Right kidney (tissue), 1 donor: ENCODE data around the gene USP34.
"Not testable (repeated sequence)": the region's sequence is repeated elsewhere in the genome, so short reads cannot be mapped to it uniquely, and the experiment has no call there.

Experiments
- DNase-seq: peaks from one replicate; pipeline ENCODE4 v3.0.0-alpha.2; 2016

Gene USP34

DNA sequence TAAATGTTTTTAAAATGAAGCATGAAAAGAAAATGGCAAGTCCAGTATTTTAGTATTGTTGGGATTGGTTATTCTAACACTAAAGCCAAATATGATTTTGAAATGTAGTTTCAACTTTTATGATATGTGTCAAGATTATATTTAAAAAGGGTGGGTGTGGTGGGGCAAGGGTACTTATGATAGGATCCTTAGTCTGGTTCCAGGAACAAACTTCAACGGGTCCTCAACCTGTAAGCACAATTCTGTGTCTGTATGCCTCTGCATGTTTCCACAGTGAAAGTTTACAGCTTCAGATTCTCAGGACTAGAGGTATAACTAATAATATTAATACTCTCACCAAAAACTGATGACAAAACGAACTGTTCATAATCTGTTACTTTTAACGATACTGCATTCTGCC is 5.8 kb downstream of the USP34 start:
- DNase-seq, result no peak

DNA sequence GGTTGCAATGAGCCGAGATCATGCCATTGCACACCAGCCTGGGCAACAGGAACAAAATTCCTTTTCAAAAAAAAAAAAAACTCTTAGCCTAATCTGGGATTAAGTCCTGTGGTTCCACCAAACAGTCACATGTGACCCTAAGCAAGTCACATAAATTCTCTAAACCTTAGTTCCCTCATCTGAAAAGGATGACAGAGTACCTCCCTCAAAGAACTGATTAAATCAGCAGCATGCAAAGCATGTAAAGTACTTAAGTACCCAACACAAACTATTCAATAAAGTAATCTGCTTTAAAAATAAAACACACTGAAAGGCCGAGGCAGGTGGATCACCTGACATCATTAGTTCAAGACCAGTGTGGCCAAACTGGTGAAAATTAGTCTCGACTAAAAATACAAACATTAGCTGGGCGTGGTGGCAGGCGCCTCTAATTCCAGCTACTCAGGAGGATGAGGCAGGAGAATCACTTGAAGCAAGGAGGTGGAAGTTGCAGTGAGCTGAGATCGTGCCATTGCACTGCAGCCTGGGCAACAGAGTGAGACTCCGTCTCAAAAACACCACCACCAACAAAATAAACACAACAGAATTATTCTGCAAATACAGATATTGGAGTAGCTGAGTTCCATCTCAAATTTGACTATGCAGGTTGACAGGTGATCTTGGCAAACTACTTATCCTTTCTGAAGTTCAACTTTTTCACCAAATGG is 7.0 kb downstream of the USP34 start:
- no peak for DNase-seq

DNA sequence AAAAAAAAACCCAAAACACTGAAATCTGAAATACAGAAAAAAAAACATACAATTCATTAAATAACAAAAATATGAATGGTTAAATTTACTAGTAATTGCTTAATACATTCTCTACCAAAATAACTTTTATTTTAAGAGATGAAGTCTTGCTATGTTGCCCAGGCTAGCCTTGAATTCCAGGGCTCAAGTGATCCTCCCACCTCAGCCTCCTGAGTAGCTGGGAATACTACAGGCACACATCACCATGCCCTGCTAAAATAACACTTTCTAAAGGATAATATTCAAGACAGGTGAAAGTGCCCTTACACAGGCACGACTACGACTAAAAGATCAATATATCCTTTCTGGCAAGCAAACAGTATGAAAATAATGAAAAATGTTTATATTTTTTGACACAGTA is 9.5 kb downstream of the USP34 start:
- no peak for DNase-seq

DNA sequence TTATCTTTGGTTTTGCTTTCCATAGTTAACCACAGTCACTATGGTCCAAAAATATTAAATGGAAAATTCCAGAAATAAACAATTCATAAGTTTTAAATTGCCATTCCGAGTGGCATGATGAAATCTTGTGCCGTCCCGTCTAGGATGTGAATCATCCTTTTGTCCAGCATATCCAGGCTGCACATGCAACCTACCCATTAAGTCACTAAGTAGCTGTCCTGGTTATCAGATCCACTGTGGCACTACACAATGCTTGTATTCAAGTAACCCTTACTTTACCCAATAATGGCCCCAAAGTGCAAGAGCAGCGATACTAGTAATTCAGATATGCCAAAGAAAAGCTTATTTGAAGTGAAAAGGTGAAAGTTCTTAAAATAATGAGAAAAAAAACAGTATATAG is 10.7 kb downstream of the USP34 start:
- no peak for DNase-seq

DNA sequence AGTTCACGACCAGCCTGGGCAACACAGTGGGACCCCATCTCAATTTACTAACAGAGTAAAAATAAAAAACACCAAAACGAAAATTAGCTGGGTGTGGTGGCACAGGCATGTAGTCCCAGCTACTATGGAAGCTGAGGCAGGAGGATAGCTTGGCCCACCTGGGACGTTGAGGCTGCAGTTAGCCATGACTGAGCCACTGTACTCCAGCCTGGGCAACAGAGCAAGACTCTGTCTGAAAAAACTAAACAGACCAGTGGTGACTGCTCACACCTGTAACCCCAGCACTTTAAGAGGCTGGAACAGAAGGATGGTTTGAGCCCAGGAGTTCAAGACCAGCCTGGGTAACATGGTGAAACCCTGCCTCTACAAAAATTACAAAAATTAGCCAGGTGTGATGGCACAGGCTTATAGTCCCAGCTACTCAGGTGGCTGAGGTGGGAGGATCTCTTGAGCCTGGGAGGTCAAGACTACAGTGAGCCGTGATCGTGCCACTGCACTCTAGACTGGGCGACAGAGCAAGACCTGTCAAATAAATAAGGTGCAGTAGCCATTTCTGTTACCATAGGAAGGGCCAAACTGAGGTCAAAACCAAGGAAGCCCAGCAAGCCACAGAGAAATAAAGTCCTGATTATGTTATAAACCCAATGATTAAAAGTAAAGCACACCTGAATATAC is 14.0 kb downstream of the USP34 start:
- no peak for DNase-seq

DNA sequence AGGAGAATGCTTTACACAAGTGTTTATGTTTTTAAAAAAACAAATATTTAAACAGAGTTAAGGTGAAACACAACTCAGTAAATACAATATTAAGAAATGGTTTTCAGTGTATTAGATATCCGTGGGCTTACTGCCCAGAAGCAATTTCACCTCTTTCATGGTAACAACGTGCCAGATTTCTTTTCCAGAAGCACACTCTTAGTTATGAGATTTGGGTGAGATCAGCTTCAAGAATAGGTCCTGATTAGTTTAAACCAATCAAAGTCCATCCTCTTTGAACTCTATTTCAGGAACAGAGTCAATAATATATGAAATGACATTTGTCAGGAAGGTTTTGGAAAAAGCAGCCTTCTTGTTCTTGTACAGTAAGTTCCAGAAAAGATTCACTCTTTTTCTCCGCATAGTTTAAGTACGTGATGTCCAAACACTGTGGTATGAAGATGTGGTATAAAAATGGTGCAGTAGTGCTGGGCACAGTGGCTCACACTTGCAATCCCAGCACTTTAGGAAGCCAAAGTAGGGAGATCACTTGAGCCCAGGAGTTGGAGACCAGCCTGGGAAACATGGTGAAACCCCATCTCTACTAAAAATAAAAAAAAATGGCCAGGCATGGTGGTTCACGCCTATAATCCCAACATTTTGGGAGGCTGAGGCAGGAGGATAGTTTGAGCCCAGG is 14.7 kb downstream of the USP34 start:
- no peak for DNase-seq

DNA sequence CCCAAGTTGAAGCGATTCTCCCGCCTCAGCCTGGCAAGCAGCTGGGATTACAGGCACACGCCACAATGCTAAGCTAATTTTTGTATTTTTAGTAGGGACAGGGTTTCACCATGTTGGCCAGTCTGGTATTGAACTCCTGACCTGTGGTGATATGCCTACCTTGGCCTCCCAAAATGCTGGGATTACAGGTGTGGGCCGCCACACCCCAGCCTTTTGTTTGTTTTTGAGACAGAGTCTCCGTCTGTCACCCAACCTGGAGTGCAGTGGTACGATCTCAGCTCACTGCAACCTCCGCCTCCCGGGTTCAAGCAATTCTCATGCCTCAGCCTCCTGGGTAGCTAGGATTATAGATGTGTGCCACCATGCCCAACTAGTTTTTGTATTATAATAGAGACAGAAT is 15.9 kb downstream of the USP34 start:
- not testable (repeated sequence) for DNase-seq

DNA sequence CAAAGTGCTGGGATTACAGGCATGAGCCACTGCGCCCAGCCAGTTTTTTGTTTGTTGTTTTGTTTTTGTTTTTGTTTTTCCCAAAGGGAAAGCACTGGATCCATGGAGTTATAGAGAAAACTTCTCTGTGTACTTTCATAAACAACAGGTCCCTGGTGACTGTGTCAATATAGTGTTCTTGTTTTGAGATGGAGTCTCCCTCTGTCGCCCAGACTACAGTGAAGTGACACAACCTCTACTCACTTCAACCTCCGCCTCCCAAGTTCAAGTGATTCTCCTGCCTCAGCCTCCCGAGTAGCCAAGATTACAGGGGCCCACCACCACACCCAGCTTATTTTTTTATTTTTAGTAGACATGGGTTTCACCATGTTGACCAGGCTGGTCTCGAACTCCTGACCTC is 16.5 kb downstream of the USP34 start:
- no peak for DNase-seq

DNA sequence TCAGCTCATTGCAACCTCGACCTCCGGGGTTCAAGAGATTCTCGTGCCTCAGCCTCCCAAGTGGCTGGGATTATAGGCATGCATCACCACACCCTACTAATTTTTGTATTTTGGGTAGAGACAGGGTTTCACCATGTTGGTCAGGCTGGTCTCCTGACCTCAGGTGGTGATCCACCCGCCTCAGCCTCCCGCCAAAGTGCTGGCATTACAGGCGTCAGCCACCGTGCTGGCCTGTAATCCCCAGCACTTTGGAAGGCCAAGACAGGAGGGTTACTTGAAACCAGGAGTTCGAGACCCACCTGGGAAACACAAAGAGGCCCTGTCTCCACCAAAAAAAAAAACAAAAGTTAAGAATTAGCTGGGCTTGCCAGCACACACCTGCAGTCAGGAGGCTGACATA is 18.5 kb downstream of the USP34 start:
- DNase-seq, result no peak

DNA sequence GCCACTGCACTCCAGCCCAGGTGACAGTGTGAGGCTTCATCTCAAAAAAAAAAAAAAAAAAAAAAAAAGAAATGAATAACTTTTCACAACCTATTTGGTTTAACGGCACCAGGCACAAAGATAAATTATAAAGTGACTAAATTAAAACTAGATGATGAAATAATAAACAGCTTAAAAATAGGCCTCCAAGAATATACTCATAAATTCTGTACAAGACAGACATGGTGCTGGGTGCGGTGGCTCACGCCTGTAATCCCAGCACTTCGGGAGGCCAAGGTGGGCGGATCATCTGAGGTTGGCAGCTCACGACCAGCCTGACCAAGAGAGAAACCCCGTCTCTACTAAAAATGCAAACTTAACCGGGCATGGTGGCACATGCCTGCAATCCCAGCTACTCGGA is 19.7 kb downstream of the USP34 start:
- no peak for DNase-seq

DNA sequence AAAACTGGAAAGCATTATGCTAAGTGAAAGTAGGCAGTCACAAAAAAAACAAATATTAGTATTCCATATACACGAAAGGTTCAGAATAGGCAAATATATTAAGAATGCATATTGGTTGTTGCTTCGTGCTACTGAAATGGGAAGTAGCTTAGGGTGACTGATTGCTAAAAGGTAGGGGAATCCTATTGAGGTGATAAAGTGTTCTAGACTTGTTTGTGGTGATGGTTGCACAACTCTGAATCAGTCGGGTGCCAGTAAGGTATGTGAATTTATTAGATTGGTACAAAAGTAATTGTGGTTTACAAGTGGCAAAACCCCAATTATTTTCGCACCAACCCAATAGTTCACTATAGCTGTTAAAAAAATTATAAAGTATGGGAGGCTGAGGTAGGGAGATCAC is 20.7 kb downstream of the USP34 start:
- no peak for DNase-seq

DNA sequence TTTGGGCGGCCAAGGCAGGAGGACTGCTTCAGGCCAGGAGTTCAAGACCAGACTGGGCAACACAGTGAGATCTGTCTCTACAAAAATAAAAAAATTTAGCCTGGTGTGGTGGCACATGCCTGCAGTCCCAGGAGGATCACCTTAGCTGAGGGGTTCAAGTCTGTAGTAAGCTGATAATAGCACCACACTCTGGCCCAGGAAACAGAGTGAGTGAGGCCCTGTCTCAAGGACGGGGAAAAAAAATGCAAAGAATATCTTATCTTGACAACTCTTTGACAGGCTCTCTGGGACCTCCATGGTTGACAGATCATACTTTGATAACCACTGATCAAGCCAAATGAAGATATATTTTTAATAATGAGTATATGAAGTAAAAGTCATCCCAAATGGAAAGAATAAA is 22.7 kb downstream of the USP34 start:
- DNase-seq, result no peak

DNA sequence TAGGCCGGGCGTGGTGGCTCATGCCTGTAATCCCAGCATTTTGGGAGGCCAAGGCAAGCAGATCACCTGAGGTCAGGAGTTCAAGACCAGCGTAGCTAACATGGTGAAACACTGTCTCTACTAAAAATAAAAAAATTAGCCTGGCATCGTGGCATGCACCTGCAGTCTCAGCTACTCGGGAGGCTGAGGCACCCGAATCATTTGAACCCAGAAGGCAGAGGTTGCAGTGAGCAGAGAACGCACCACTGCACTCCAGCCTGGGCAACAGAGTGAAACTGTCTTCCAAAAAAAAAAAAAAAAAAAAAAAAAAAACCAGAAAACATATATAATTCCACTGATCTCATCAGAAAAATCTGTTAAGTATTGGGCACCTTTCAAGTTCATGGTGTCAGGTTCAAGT is 23.9 kb downstream of the USP34 start:
- DNase-seq, result not testable (repeated sequence)

DNA sequence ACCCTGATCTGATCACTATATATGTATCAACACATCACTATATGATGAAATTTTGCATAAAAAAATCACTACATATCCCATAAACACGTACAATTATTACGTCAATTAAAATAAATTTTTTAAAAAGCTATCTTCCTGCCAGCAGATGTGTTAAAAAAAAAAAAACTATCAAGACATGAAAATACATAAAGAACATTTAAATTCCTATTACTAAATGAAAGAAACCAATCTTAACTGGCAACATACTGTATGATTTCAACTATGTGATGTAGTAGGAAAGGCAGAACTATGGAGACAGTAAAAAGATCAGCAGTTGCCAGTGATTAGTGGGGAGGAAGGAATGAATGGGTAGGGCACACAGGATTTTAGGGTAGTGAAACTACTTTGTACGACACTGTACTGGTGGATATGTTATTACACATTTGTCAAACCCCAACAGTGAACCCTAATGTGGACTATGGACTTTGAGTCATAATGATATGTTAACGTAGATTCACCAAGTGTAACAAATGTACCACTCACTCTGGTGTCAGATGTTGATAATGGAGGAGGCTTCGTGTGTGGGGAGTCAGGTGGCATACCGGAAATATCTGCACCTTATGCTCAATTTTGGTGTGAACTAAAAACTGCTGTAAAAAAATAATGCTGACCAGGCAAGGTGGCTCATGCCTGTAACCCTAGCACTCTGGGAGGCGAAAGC is 27.4 kb downstream of the USP34 start:
- no peak for DNase-seq

DNA sequence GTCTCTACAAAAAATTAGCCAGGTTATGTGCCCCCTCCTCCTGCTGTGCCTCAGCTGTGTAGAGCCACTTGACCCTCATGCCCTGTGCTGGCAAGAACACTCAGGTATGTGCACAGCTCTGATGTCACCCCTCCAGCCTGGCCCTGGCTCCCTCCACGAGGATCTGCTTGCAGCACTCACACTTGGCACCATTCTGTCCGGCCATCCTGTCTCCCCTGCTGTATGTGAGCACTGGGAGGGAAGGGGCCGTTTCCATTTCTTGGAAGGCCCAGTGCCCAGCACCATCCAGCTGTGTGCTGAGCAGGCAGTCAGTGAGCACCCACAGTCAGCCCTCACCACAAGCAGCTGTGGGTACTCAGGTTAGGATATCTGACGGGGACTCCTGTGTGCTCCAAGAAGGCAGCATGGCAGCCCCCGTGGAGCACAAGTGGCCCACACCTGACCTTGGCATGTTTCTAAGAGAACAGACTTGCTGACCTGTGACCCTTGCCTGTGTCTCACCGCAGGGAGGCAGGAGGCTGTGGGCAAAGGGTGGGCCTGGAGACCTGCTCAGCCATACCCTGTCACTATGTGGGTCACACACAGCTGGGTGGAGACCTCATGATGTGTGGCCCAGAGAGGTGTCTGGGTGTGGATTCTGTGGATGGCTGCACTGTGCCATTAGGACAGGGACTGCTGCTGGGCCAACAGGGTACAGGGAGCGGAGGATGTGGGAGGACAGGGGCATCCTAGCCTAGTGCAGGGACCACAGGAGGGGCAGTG is 31.5 kb downstream of the USP34 start:
- no peak for DNase-seq

DNA sequence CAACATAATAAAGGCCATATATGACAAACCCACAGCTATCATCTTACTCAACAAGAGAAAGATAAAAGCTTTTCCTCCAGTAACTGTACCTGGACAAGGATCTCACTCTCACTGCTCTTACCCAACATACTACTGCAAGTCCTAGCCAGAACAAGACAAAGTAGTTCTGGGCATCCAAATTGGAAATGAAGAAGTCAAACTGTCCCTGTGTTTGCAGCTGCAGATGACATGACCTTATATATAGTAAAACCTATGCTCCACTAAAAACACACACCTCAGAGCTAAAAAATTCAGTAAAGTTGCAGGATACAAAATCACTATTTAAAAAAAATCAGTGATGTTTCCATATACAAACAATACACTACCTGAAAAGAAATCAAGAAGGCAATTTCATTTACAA is 32.2 kb downstream of the USP34 start:
- no peak for DNase-seq

DNA sequence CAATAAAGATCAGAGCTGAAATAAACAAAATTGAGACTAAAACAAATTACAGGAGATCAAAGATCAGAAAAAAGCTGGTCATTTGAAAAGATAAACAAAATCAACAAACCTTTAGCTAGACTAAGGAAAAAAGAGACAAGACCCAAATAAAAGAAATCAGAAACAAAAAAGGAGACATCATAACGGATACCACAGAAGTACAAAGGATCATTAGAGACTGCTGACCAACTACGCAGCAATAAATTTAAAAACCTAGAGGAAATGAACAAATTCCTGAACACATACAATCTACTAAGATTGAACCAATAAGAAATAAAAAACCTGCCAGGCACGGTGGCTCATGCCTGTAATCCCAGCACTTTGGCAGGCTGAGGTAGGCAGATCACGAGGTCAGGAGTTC is 33.7 kb downstream of the USP34 start:
- DNase-seq, result no peak

DNA sequence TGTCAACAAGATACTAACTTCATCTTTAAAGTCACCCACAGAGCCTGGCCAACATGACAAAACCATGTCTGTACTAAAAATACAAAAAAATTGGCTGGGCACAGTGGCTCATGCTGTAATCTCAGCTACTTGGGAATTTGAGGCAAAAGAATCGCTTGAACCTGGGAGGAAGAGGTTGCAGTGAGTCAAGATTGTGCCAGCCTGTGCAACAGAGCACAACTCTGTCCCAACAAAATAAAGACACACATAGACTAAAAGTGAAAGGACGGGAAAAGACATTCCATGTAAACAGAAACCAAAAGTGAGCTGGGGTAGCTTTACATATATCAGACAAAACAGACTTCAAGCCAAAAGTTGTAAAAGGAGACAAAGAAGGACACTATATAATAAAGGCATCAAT is 34.8 kb downstream of the USP34 start:
- no peak for DNase-seq

DNA sequence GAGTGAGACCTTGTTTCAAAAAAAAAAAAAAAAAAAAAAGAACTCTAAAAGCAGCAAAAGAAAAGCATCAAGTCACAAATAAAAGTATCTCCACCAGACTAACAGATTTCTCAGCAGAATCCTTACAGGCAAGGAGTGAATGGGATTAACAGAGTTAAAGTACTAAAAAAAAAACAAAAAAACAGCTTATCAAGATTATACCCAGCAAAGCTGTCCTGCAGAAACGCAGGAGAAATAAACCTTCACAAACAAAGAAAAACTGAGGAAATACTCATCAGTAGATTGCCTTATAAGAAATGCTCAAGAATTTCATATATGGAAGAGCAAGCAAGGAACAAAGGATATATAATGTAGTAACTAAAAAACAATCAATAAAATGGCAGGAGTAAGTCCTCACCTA is 35.6 kb downstream of the USP34 start:
- no peak for DNase-seq

DNA sequence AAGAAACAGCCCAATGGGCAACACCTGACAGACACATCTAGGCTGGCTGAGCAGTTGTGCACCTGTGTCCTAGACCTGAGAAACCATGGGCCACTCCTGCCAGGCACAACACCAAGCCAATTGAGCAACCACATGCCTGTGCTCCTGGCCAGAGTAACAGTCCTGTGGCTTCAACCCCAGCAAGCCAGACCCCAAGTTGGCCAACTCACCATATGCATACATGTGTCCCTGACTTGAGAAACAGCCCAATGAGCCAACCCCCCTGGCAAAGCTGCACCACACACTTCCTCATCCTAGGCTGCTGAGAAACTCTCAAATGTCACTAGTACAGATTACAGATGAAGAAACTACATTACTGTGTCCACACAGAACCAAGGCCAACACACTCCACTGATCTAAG is 36.6 kb downstream of the USP34 start:
- no peak for DNase-seq

DNA sequence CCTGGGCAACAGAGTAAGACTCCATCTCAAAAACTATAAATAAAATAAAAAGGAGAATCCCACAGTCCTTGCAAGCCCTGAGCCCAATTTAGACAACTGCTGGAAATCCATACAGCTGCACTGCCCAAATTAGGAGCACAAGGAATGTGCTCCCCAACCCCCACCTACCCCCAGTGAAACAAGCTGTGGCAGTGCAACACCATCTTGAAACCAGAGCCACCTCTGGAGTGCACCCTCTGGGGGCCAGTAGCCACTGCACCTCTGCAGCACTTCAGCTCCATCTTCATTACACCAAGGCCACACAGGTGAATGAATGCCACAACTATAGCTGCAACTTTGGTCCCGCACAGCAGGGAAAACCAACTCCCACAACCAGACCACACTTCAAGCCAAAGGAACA is 37.3 kb downstream of the USP34 start:
- no peak for DNase-seq

DNA sequence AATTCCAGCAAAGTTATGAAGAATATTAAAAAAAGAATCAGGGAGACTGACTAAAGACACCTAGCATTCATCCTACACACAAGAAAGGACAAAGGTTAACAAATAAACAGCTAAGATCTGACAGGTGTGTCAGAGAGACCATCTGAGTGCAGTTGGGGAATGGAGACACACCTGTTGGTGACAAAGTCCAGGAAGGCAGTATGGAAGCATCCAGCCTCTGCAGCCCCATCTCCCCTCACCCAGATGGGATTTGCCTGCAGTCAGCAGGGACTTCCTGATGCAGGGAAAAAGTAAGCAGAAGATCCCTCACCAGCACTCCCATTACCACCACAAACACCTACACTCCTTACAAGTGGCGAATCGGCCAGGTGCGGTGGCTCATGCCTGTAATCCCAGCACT is 37.9 kb downstream of the USP34 start:
- no peak for DNase-seq

DNA sequence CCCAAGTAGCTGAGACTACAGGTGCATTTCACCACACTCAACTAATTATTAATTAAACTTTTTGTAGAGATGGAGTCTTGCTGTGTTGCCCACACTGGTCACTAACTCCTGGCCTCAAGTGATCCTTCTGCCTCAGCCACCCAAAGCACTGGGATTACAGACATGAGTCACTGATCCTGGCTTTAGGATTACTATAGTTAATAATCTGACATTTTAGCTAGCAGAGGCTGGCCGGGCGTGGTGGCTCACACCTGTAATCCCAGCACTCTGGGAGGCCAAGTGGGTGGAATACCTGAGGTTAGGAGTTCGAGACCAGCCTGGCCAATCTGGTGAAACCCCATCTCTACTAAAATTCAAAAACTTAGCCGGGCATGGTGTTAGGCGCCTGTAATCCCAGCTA is 39.5 kb downstream of the USP34 start:
- DNase-seq, result no peak
